WTC11 (cell line): Measurements from ENCODE around the gene FCRL6. TPM values are rescaled to one million over a fixed set of nuclear protein-coding genes. Genes with fewer than 3 reads are reported as not detected.

Experiments used
- ATAC-seq: fragments of 200-7000 bp; cut with Tn5 transposase; 2 replicates; pipeline ENCODE4 v1.10.0; 2021; ENCODE audit warnings: mild to moderate bottlenecking, moderate library complexity
- CTCF ChIA-PET: fragments of 300-600 bp; sonication (Branson Sonifier 250); formaldehyde crosslinking; loops from one replicate; lab custom pipeline; 2021; ENCODE audit warnings: antibody characterized with exemption; lab: Charles Lee
- POLR2A ChIA-PET: fragments of 350-600 bp; sonication (Branson Sonifier 250); formaldehyde crosslinking; loops from one replicate; lab custom pipeline; 2021; ENCODE audit warnings: antibody characterized with exemption; lab: Charles Lee
- DNase-seq: peaks from one replicate; pipeline ENCODE4 v3.0.0; 2021; ENCODE audit warnings: low spot score
- H3K27ac Mint-ChIP-seq: 2 replicates; pipeline ENCODE4 v1.8.0; 2021; ENCODE audit warnings: mixed read lengths
- H3K27me3 Mint-ChIP-seq: 2 replicates; pipeline ENCODE4 v1.8.0; 2021; ENCODE audit warnings: low read depth, mild to moderate bottlenecking, moderate library complexity, mixed read lengths
- H3K36me3 Mint-ChIP-seq: 2 replicates; pipeline ENCODE4 v1.8.0; 2021; ENCODE audit warnings: mixed read lengths
- H3K4me1 Mint-ChIP-seq: 2 replicates; pipeline ENCODE4 v1.8.0; 2022; ENCODE audit warnings: mixed read lengths
- H3K4me3 Mint-ChIP-seq: 2 replicates; pipeline ENCODE4 v1.8.0; 2021; ENCODE audit warnings: mild to moderate bottlenecking, moderate library complexity, mixed read lengths
- H3K9me3 Mint-ChIP-seq: 2 replicates; pipeline ENCODE4 v1.8.0; 2021; ENCODE audit warnings: mixed read lengths
- AFF4 ChIP-seq: sonication (generic); formaldehyde crosslinking; IDR thresholded peaks from 2 replicates; pipeline ENCODE4 v1.8.1; 2023; ENCODE audit warnings: mild to moderate bottlenecking, missing genetic modification reagents, borderline replicate concordance
- CDX4 ChIP-seq: fragments of 250-450 bp; sonication (Bioruptor Pico); IDR thresholded peaks from 2 replicates; pipeline ENCODE4 v1.9.0; 2021; ENCODE audit warnings: moderate library complexity, mild to moderate bottlenecking, inconsistent platforms, borderline replicate concordance
- CTCF ChIP-seq: fragments of 200-600 bp; IDR thresholded peaks from 2 replicates; pipeline ENCODE4 v1.8.0; 2022; ENCODE audit warnings: antibody characterized with exemption
- ETV6 ChIP-seq: sonication (generic); formaldehyde crosslinking; IDR thresholded peaks from 2 replicates; pipeline ENCODE4 v1.8.1; 2022; ENCODE audit warnings: mild to moderate bottlenecking, missing genetic modification reagents
- GRHL2 ChIP-seq: fragments of 250-450 bp; sonication (Bioruptor Pico); IDR thresholded peaks from 2 replicates; pipeline ENCODE4 v1.8.0; 2022; ENCODE audit warnings: mild to moderate bottlenecking, moderate library complexity; ENCODE audit not compliant: insufficient replicate concordance, severe bottlenecking
- IRF2 ChIP-seq: sonication (generic); formaldehyde crosslinking; IDR thresholded peaks from 2 replicates; pipeline ENCODE4 v1.8.0; 2022; ENCODE audit warnings: low read depth, missing genetic modification reagents, borderline replicate concordance
- JAZF1 ChIP-seq: fragments of 250-450 bp; sonication (Bioruptor Pico); IDR thresholded peaks from 2 replicates; pipeline ENCODE4 v1.9.0; 2021; ENCODE audit warnings: moderate library complexity, mild to moderate bottlenecking, inconsistent platforms
- NFATC4 ChIP-seq: fragments of 250-450 bp; sonication (Bioruptor Pico); IDR thresholded peaks from 2 replicates; pipeline ENCODE4 v1.9.0; 2021; ENCODE audit warnings: mild to moderate bottlenecking
- NR1H2 ChIP-seq: sonication (generic); formaldehyde crosslinking; IDR thresholded peaks from 2 replicates; pipeline ENCODE4 v1.9.0; 2021; ENCODE audit warnings: mild to moderate bottlenecking, moderate library complexity, missing genetic modification reagents
- PRDM15 ChIP-seq: sonication (generic); formaldehyde crosslinking; IDR thresholded peaks from 2 replicates; pipeline ENCODE4 v1.8.0; 2022; ENCODE audit warnings: missing genetic modification reagents
- PREB ChIP-seq: sonication (generic); formaldehyde crosslinking; IDR thresholded peaks from 2 replicates; pipeline ENCODE4 v1.8.1; 2022; ENCODE audit warnings: mild to moderate bottlenecking, missing genetic modification reagents, moderate library complexity, borderline replicate concordance
- RELA ChIP-seq: sonication (generic); formaldehyde crosslinking; IDR thresholded peaks from 2 replicates; pipeline ENCODE4 v1.8.1; 2022; ENCODE audit warnings: missing genetic modification reagents, mild to moderate bottlenecking, borderline replicate concordance
- SP1 ChIP-seq: sonication (generic); formaldehyde crosslinking; conservative IDR thresholded peaks from 2 replicates; pipeline ENCODE4 v1.8.1; 2022; ENCODE audit warnings: missing genetic modification reagents
- TCF7 ChIP-seq: sonication (generic); formaldehyde crosslinking; IDR thresholded peaks from 2 replicates; pipeline ENCODE4 v1.8.0; 2022; ENCODE audit warnings: mild to moderate bottlenecking, low read depth, missing genetic modification reagents, moderate library complexity
- ZBTB21 ChIP-seq: sonication (generic); formaldehyde crosslinking; IDR thresholded peaks from 2 replicates; pipeline ENCODE4 v1.8.1; 2023; ENCODE audit warnings: mild to moderate bottlenecking, missing genetic modification reagents, borderline replicate concordance
- ZNF232 ChIP-seq: sonication (generic); formaldehyde crosslinking; IDR thresholded peaks from 2 replicates; pipeline ENCODE4 v1.8.0; 2022; ENCODE audit warnings: mild to moderate bottlenecking, missing genetic modification reagents
- ZNF423 ChIP-seq: fragments of 250-450 bp; sonication (Bioruptor Pico); IDR thresholded peaks from 2 replicates; pipeline ENCODE4 v2.1.2; 2022; ENCODE audit warnings: mild to moderate bottlenecking, moderate library complexity
- total RNA-seq: library from RNA; stranded (reverse); gene quantifications from 3 replicates; pipeline ENCODE4 v1.2.3, GENCODE V29; 2021
- TF ChIP-seq, protein P1 (sequence below): sonication (generic); formaldehyde crosslinking; IDR thresholded peaks from 2 replicates; pipeline ENCODE4 v1.8.1; 2023; ENCODE audit warnings: mild to moderate bottlenecking, missing genetic modification reagents, moderate library complexity

Gene FCRL6
- total RNA-seq, 1 experiment from 2014 or later, result not detected

GRCh38 chr1:159786465-159786864, 15.7 kb upstream of the FCRL6 start:
- ChIA-PET CTCF (interaction anchor here (1.0 to 2.1 kb wide), 2 partner anchors 11 to 12 kb away, joined by 3 to 10 read pairs; no protein-coding TSS in a partner anchor), POLR2A (no interaction called here)
- Mint-ChIP-seq H3K4me1 (peaks cover 28% of the 10 kb centered on the region), H3K27me3 (peaks cover 5% of the 10 kb centered on the region), H3K4me3 (no peak overlapping the region), H3K36me3 (peaks cover 10% of the 10 kb centered on the region), H3K9me3 (peaks cover 9% of the 10 kb centered on the region; the same call in 1 of the 2 replicates), H3K27ac (no peak overlapping the region)
- DNase-seq, result no peak
- TF ChIP-seq ETV6 (CRISPR knock-in tag) (no peak), TCF7 (CRISPR knock-in tag) (no peak), ZBTB21 (CRISPR knock-in tag) (no peak), CTCF (no peak), AFF4 (CRISPR knock-in tag) (no peak), PRDM15 (CRISPR knock-in tag) (no peak), ZNF232 (CRISPR knock-in tag) (no peak), SP1 (CRISPR knock-in tag) (no peak), NFATC4 (CRISPR knock-in tag) (no peak), IRF2 (CRISPR knock-in tag) (no peak), JAZF1 (CRISPR knock-in tag) (no peak), PREB (CRISPR knock-in tag) (no peak), NR1H2 (CRISPR knock-in tag) (no peak), CDX4 (CRISPR knock-in tag) (no peak), RELA (CRISPR knock-in tag) (no peak), GRHL2 (no peak), ZNF423 (CRISPR knock-in tag) (no peak)
- TF ChIP-seq, protein P1, sequence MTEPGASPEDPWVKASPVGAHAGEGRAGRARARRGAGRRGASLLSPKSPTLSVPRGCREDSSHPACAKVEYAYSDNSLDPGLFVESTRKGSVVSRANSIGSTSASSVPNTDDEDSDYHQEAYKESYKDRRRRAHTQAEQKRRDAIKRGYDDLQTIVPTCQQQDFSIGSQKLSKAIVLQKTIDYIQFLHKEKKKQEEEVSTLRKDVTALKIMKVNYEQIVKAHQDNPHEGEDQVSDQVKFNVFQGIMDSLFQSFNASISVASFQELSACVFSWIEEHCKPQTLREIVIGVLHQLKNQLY (CRISPR knock-in tag), result no peak
- ATAC-seq, result no peak
